DLD1 (cell line): ENCODE results near the gene CCDC69.
"Not testable (repeated sequence)": the region's sequence is repeated elsewhere in the genome, so short reads cannot be mapped to it uniquely, and the experiment has no call there.

Experiments
- in situ Hi-C: cut with HindIII; loops from 2 replicates; pipeline ENCODE4 v1.10.0; 2017; ENCODE audit warnings: low sequenced_read_pairs

CCDC69 gene

DNA sequence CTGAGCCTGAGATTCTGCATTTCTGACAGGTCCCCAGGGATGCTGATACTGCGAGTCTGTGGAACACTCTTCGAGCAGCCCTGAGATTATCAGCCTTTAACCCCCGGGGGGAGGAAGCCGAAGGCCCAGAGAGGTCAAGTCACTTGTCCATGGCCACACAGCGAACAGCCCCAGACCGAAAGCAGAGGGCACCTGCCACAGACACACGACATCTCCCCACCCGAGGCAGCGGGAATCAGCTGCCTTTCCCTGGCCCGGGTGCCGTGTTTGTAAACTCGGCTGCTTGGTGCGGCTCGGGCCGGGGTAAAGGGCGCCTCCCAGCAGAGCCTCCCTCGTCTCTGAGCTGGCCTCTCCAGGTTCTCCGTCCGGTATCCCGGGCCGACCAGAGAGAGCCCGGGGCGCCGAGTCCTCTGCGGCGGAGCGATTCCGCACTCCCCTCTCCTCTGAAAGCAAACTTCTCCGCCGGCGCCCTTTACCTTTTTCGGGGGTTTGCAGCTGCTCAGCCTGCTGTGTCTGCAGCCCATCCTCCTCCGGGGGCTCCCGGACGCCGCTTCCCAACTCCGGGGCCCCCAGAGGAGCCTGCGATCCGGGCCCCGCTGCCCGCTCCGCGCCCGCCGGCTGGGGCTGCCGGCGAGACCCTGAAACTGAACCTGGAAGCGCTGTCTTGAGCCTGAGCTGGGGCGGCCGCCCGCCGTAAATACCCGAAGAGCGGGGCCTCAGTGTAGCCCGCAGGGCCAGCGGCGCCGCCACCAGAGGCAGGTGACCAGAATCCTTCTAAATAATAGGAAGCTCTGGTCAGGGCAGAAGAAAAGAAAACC is at the start of gene CCDC69:
CCDC69 (minus strand) TSS at position 646 of the 818 bp plus-strand sequence; CDS start at position 524, 122 bp downstream.
- in situ Hi-C loops = no loop called here

DNA sequence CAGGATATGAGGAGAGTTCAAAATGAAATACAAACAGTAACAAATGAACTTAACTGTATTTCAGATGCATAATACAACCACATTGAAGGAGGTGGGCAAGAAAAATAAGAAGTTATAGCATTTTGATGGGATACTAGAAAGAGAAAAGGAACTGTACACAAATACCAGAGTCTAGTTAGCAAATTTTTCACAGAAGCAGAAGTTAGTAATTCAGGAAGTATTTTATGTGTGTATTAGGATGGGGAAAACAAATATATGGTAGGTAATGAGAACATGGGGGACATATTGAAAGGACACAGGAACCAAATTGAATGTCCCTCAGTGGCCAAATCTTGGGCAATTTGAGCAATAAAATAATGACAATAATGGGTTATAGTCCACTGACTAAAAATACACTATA is 47.4 kb upstream of the CCDC69 start:
- in situ Hi-C loops = no loop called here

GRCh38 chr5:151270599-151270998 is 46.7 kb upstream of the CCDC69 start:
- in situ Hi-C loops = no loop called here

GRCh38 chr5:151267491-151268260 is 43.8 kb upstream of the CCDC69 start:
- in situ Hi-C loops = no loop called here

DNA sequence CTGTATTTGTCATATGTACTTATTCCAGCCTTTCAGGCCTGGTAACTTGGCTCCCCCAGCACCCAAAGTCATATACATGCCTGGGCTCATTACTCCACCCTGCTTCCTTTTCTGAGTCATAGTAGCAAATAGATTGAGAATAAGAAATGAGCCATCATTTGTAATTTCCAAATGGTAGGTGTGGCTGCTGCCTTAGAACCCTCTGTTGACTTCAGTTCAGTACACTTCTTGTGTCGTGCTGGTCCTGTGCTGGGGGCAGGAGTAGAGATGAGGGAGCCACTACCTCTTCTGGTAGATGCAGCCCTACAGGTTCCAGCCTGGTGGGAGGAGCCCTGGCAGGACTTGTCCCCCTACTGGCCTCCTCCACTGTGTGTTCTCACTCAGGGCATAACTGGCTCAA is 40.2 kb upstream of the CCDC69 start:
- in situ Hi-C loops = no loop called here

DNA sequence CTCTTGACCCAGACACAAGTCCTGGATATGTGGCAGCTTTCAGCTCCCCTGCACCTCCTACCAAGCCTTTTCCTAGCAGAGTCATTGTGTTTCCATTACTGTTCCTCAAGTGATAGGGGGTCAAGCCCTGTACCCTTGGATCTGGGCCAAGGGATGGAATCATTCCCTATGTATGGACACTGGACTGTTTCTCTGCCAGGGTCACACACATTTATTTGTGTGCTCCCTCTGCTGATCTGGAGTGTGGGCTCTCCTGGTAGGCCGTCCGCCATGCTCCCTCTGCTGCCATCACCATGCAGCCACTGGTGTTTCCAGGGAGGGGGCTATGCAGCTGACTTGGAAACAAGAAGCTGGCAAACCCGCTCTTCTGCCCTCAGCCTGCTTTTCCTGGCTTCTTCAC is 38.6 kb upstream of the CCDC69 start:
- in situ Hi-C loops = no loop called here

DNA sequence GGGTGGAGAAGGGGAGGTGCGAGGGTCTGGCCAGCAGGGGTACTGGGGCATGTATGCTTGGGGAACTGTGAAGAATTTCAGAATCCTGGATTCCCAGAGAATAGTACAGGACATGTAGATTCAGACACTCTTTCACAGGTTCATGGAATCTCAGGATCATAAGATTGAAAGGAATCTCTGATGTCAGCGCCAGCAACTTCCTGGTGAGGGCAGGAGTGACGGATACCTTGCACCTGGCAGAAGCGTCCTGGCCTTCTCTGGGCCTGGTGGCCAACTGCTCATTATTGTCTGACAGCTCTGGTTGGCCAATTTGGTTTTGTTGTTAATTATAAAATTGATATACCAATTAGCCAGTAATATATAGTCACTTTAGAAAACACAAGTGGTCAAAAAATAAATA is 36.0 kb upstream of the CCDC69 start:
- in situ Hi-C loops = no loop called here

GRCh38 chr5:151258816-151259215 is 34.9 kb upstream of the CCDC69 start:
- in situ Hi-C loops = no loop called here

DNA sequence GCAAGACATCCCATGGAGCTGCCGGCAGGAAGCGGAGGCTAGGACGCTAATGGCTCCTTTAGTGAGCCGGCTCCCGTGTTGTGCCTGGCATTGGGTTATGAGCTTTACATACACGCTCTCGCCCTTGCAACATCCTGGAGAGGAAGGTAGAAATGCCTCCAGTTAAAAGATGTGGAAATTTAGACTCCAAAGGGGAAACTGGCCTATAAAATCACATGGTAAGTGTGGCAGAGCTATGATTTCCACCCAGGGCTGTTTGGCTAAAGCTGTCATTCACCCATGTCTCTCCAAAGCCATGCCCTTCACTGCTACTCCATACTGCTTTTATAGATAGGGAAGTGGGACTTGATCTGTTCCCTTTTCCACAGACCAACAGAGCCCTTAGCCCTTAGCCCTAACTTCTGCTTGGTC is 34.3 kb upstream of the CCDC69 start:
- in situ Hi-C loops = no loop called here

DNA sequence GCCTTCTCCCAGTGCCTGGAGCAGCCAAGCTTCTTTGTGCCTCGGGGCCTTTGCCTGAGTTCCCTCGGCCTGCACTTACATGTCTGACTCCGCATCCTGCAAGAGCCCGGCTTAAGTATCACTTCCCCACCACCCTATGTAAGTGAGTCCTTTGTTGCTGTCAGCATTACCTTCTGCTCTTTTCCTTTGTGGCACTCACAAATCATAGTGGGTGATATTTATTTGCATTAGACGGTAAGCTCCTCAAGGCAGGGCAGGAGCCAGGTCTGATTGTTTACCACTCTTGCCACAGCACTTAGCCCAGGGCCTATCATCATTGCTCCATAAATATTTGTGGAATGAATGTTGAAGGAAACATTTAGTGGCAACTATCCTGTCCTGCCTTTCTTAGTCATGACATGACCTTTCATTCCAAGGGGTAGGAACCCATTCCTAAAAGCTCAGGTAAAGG is 33.9 kb upstream of the CCDC69 start:
- in situ Hi-C loops = no loop called here

DNA sequence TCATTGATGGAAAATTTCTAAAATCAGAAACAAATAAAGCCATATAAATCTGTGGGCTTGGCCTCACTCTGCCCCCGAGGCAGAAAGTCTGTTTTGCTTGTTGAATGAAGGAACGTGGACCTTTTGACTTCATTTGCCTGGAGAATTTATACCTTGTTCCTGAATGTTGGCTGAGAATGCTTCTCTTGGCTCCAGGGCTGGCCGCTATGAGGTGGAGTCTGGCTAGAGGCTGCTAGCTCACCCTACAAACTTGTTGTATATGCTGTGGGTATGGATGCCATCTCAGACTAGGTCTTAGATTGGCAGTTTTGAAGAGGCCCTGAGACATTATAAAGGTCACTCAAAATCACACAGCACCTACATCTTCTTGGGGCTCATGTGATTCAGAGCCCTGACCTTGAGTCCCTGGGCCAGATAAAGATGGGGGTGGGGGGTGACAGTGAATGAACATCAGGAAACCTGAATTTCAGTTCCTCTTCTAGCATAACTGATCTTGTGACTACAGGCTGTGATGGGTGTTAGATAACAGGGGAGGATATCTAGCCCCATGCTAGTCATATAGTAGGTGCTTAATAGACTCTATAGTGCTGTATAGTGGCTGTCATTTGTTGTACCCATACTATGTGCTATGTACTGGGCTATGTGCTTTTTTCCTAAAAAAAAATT is 31.9 kb upstream of the CCDC69 start:
- in situ Hi-C loops = no loop called here

DNA sequence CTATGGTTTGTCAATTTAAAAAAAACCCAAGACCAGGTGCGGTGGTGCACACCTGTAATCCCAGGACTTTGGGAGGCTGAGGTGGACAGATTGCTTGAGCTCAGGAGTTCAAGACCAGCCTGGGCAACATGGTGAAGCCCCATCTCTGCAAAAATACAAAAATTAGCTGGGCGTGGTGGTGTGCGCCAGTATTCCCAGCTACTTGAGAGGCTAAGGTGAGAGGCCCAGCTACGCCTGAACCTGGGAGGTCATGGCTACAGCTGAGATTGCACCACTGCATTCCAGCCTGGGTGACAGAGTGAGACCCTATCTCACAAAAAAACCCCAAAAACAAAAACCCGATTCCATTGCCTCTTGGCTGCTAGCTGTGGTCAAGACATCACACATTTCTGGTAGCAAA is 31.1 kb upstream of the CCDC69 start:
- in situ Hi-C loops = not testable (repeated sequence)

GRCh38 chr5:151254556-151254955 is 30.7 kb upstream of the CCDC69 start:
- in situ Hi-C loops = no loop called here

- in situ Hi-C loops = no loop called here
Measured at GRCh38 chr5:151253605-151253950, 29.7 kb upstream of the CCDC69 start.

- in situ Hi-C loops = no loop called here
Measured at GRCh38 chr5:151252762-151253604, 29.1 kb upstream of the CCDC69 start, which contains the start of gene GM2A. Gene GM2A, plus strand, starts transcription at chr5:151253185. Its CDS starts 32 bp downstream, at chr5:151253217.

DNA sequence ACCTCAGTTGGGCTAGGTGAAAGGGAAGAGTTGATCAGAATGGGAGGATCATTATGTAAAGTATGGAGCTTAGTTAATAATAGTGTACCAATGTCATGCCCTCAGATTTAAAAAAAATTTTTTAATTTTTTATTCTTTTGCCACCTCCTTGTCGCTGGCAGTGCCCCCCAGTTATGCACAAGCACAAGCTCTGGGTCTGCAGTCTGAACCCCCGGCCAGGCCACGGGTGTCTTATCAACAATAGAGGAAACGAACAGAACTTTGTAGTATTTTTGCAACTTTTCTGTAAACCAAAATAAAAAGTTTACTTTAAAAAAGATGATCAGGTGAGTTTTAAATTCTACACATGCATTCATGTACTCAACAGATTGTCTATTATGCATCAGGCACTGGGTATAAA is 27.7 kb upstream of the CCDC69 start:
- in situ Hi-C loops = no loop called here

DNA sequence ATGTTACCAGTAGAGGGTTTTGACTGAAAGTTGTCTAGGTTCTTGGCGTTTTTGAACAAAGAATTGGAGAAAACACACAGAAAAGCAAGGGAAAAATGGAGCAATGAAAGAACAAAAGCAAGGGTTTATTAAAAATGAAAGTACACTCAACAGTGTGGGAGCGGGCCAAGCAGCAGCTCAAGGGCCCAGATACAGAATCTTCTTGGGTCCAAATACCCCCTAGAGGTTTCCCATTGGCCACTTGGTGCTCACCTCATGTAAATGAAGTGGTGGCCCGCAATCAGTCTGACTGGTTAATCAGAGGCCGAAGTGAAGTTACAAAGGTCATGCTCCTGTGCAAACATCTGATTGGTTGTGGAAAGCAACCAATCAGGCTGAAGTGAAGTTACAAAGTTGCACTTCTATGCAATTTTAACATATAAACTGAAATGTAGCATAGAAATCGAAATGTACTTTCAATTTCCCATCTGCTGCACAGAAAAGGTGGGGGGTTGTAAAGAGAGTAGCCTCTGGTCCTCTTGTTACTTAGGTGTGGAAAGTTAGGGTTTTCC is 27.2 kb upstream of the CCDC69 start:
- in situ Hi-C loops = no loop called here

DNA sequence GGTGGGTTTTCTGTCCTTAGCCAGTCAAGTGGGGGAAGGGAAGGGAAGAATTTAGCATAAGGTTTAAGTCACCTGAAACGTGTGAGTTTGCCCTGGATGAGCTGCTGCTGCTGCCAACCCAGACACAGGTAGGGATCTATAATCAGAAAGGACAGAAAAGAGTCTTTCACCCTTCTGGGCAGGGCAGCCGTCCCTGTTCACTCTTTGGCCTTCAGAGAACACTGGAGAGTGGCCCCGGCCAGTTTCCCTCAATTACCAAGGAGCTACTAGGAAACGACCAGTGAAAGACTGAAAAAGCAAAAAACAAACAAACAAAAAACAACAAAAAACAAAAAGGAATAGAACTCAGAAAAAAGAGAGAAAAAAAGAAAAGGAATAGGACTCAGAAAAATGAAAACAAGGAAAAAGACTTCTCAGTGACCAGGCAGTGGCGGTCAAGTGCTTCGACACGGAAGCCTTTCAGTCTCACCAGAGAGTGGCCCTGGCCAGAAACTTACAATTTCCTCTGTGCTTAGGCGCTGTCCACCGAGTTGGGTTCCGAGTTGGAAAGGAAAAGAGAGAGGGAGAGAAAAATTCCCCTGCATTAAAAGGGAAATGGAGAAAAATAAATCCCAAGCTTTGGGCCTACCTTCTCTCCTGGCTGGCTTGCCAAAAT is 26.6 kb upstream of the CCDC69 start:
- in situ Hi-C loops = no loop called here

- in situ Hi-C loops = no loop called here
Measured at GRCh38 chr5:151249281-151249680, 25.4 kb upstream of the CCDC69 start.

DNA sequence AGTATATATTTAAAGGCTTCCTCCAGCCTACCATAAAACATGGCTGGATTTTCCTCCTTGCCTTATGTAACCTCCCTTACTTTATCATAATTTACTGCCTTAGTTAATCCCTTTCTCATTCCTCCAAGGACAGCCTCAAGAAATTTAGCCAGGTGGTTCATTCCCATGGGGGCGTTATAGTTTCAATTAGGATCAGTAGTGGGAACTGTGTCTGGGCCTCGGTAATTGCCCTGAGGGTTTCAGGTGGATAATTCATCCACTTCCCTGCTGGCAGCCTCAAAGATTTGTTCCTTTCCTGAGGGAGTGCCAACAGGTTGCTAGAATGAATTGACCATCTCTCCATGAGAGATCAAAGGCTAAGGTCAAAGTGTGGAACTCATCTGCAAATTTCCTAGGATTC is 24.8 kb upstream of the CCDC69 start:
- in situ Hi-C loops = no loop called here
